Measurements from ENCODE around the gene RBM39. TPM values are rescaled to one million over a fixed set of nuclear protein-coding genes. Genes with fewer than 3 reads are reported as not detected.

Gene RBM39
- total and polyA plus RNA-seq, 9 of the 15 experiments (the other 6 are each of a cell fraction or from before 2014, with no cell fraction given): 143 to 319 (median 228) TPM

DNA sequence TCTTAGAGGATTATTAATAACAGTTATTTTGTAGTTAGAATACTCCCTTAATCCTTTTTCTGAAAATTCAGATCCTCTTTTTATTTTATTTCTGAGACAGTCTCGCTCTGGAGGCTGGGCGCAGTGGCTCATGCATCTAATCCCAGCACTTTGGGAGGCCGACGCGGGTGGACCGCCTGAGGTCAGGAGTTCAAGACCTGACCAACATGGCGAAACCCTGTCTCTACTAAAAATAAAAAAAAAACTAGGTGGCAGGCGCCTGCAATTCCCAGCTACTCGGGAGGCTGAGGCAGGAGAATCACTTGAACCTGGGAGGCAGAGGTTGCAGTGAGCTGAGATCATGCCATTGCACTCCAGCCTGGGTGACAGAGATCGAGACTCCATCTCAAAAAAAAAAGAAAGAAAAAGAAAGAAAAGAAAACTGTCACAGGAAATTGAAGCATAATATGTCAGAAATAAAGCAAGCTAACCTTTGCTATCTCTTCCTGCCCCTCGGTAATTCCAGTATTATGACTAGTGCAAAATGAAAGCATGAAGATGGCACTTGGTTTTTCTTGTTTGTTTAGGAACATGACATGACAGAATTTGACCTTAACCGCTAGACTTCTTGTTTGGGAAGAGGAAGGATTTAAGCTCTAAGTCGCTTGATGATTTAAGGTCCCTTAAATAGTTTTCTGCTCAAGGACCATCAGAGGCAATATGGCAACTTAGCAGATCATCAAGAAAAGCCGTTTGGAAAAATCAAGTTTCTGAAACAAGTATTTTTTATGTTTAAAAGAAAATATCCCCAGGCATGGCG lies 1.8 kb upstream of the RBM39 start (continued):
- TF ChIP-seq IRF9 (tag; IDR thresholded peaks at IDR 0.05) (no peak), ZFP36 (IDR thresholded peaks at IDR 0.05; ENCODE audit: low read depth, low read length, partially characterized antibody) (no peak), ZNF717 (CRISPR knock-in tag; IDR thresholded peaks at IDR 0.05) (no peak), HDAC2 (IDR thresholded peaks at IDR 0.05) (peak; percentile 45; the same call in 1 of the 2 replicates), TAF1 (IDR thresholded peaks at IDR 0.05; ENCODE audit: control insufficient read depth, extremely low read depth, insufficient read depth, low read length, severe bottlenecking) (no peak), POLR3A (IDR thresholded peaks at IDR 0.05; ENCODE audit: borderline replicate concordance, extremely low read depth, insufficient read depth, insufficient read length) (no peak), PTBP1 (IDR thresholded peaks at IDR 0.05; ENCODE audit: low read depth, low read length) (no peak), ZNF696 (CRISPR knock-in tag; conservative IDR thresholded peaks at IDR 0.05) (no peak), BCOR (IDR thresholded peaks at IDR 0.05) (no peak; the same call in 1 of the 2 replicates), PKNOX1 (IDR thresholded peaks at IDR 0.05) (peak; percentile 27; the same call in 1 of the 2 replicates), ZNF707 (CRISPR knock-in tag; conservative IDR thresholded peaks at IDR 0.05) (no peak), ZNF175 (CRISPR knock-in tag; IDR thresholded peaks at IDR 0.05; ENCODE audit: low read depth) (peak; percentile 21; the same call in 1 of the 2 replicates), HBP1 (CRISPR knock-in tag; IDR thresholded peaks at IDR 0.05) (no peak)
- TF ChIP-seq, protein P1, sequence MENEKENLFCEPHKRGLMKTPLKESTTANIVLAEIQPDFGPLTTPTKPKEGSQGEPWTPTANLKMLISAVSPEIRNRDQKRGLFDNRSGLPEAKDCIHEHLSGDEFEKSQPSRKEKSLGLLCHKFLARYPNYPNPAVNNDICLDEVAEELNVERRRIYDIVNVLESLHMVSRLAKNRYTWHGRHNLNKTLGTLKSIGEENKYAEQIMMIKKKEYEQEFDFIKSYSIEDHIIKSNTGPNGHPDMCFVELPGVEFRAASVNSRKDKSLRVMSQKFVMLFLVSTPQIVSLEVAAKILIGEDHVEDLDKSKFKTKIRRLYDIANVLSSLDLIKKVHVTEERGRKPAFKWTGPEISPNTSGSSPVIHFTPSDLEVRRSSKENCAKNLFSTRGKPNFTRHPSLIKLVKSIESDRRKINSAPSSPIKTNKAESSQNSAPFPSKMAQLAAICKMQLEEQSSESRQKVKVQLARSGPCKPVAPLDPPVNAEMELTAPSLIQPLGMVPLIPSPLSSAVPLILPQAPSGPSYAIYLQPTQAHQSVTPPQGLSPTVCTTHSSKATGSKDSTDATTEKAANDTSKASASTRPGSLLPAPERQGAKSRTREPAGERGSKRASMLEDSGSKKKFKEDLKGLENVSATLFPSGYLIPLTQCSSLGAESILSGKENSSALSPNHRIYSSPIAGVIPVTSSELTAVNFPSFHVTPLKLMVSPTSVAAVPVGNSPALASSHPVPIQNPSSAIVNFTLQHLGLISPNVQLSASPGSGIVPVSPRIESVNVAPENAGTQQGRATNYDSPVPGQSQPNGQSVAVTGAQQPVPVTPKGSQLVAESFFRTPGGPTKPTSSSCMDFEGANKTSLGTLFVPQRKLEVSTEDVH (IDR thresholded peaks at IDR 0.05; ENCODE audit: low read depth, partially characterized antibody): no peak
- TF ChIP-seq, protein P2, sequence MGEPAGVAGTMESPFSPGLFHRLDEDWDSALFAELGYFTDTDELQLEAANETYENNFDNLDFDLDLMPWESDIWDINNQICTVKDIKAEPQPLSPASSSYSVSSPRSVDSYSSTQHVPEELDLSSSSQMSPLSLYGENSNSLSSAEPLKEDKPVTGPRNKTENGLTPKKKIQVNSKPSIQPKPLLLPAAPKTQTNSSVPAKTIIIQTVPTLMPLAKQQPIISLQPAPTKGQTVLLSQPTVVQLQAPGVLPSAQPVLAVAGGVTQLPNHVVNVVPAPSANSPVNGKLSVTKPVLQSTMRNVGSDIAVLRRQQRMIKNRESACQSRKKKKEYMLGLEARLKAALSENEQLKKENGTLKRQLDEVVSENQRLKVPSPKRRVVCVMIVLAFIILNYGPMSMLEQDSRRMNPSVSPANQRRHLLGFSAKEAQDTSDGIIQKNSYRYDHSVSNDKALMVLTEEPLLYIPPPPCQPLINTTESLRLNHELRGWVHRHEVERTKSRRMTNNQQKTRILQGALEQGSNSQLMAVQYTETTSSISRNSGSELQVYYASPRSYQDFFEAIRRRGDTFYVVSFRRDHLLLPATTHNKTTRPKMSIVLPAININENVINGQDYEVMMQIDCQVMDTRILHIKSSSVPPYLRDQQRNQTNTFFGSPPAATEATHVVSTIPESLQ (CRISPR knock-in tag; IDR thresholded peaks at IDR 0.05): no peak
- TF ChIP-seq, protein P3, sequence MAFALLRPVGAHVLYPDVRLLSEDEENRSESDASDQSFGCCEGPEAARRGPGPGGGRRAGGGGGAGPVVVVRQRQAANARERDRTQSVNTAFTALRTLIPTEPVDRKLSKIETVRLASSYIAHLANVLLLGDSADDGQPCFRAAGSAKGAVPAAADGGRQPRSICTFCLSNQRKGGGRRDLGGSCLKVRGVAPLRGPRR (CRISPR knock-in tag; IDR thresholded peaks at IDR 0.05): no peak
